Measurements from ENCODE around the gene LPAR1.

Gene LPAR1

GRCh38 chr9:110846215-110846614 is 192.1 kb downstream of the LPAR1 start:
- ChIA-PET CTCF (no interaction called here), POLR2A (no interaction called here)
- no peak for TF ChIP-seq CTCF (IDR thresholded peaks at IDR 0.05; ENCODE audit: control extremely low read depth, extremely low read depth, low read depth, missing control alignments)
- DNase-seq (ENCODE audit: extremely low spot score): no peak

DNA sequence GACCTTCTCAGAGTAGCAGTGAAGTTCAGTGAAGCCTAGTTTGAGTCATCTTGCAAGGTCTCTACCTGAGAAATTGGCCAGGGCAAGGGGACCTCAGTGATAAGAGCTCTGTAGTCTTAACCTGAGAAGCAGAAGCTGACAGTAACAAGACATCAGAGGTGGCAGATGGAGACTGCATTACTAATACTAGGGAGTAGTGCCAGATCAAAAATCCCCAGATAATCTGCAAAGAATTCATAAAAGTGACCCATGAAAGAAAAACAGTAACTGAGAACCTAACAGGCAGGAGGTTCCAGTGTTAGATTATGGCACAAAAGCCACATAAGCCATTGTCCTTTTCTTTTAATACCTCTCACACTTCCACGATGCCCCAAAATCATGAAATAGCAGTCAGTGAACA is 194.1 kb downstream of the LPAR1 start:
- no peak for DNase-seq (ENCODE audit: extremely low spot score)
- ChIA-PET CTCF (no interaction called here), POLR2A (no interaction called here)
- TF ChIP-seq CTCF (IDR thresholded peaks at IDR 0.05; ENCODE audit: control extremely low read depth, extremely low read depth, low read depth, missing control alignments): no peak

- CTCF ChIA-PET: no interaction called here
- no peak for DNase-seq (ENCODE audit: extremely low spot score)
- no peak for TF ChIP-seq CTCF (IDR thresholded peaks at IDR 0.05; ENCODE audit: control extremely low read depth, extremely low read depth, low read depth, missing control alignments)
- POLR2A ChIA-PET: no interaction called here
Observed at GRCh38 chr9:110842986-110843385, 195.3 kb downstream of the LPAR1 start.

DNA sequence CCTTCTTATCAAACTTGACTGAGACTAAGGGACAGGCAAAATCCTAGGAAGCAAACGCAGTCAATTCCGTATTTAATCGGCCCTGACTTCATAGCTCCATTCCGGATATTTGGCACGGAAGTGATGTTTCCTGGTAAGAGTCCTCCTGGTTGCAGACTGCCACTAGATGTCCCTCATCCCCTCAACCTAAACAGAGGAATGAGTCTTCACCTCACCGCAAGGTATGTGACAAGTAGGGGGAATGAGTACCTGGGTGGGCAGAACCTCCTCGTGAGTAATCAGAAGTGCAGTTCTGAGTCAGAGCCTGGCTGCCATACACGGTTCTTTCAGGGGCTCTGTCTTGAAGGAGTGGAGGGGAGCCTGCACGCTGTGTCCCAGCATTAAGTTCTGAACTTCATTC is 196.1 kb downstream of the LPAR1 start:
- DNase-seq (ENCODE audit: extremely low spot score): no peak
- ChIA-PET CTCF (no interaction called here), POLR2A (no interaction called here)
- no peak for TF ChIP-seq CTCF (IDR thresholded peaks at IDR 0.05; ENCODE audit: control extremely low read depth, extremely low read depth, low read depth, missing control alignments)

GRCh38 chr9:110837401-110838005 is 200.8 kb downstream of the LPAR1 start:
- DNase-seq (ENCODE audit: extremely low spot score): no peak
- CTCF ChIA-PET: interaction anchor here (1.0 to 1.1 kb wide), 2 partner anchors 18 to 25 kb away, joined by 3 read pairs; no protein-coding TSS in a partner anchor
- TF ChIP-seq CTCF (IDR thresholded peaks at IDR 0.05; ENCODE audit: control extremely low read depth, extremely low read depth, low read depth, missing control alignments): no peak
- POLR2A ChIA-PET: no interaction called here

DNA sequence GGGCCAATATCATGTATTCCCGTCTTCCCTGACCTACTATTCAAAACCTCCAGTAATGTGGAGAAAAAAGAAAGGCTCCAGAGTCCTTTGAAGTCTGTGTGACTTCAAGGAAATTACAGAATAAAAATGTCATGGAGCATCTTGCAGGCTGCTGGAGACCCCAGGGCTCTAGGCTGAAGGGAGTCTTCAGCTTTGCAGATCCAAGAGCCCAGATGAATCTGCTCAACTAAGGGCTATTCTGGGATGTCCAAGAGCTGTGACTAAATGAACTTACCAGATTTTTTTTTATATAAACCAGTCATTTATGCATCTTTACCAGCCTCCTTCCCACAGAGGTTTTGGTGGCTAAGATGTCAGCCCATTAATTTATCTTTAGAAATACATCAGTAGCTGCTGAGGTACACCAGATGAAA is 202.4 kb downstream of the LPAR1 start:
- no peak for DNase-seq (ENCODE audit: extremely low spot score)
- CTCF ChIA-PET: no interaction called here
- no peak for TF ChIP-seq CTCF (IDR thresholded peaks at IDR 0.05; ENCODE audit: control extremely low read depth, extremely low read depth, low read depth, missing control alignments)
- POLR2A ChIA-PET: no interaction called here

DNA sequence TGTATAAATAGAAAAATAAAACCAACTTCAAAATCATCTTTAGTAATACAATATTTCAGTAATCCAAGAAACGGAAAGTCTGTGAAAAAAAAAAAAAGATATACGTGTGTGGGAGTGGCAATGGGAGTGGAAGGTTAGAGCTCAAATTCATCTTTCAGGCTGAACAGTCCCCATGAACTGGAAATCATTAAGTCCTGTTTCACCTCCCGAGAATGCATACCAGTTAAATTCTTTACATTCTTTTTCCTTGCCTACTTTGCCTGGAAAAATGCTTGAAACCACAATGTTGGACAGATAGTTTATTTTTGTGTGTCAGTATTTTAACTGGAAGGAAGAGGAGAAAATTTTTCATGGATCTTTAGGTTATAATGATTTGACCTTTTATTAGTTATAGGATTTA is 202.9 kb downstream of the LPAR1 start:
- DNase-seq (ENCODE audit: extremely low spot score): no peak
- no peak for TF ChIP-seq CTCF (IDR thresholded peaks at IDR 0.05; ENCODE audit: control extremely low read depth, extremely low read depth, low read depth, missing control alignments)
- POLR2A ChIA-PET: no interaction called here

More for the DNA sequence above, 202.9 kb downstream of the LPAR1 start:
- CTCF ChIA-PET: no interaction called here

Measured in GM10248 (cell line).